ENCODE results near the gene HSPB6. TPM values are rescaled to one million over a fixed set of nuclear protein-coding genes. Genes with fewer than 3 reads are reported as not detected.

The HSPB6 gene
- total RNA-seq, 1 experiment from 2014 or later = 0.93 TPM

DNA sequence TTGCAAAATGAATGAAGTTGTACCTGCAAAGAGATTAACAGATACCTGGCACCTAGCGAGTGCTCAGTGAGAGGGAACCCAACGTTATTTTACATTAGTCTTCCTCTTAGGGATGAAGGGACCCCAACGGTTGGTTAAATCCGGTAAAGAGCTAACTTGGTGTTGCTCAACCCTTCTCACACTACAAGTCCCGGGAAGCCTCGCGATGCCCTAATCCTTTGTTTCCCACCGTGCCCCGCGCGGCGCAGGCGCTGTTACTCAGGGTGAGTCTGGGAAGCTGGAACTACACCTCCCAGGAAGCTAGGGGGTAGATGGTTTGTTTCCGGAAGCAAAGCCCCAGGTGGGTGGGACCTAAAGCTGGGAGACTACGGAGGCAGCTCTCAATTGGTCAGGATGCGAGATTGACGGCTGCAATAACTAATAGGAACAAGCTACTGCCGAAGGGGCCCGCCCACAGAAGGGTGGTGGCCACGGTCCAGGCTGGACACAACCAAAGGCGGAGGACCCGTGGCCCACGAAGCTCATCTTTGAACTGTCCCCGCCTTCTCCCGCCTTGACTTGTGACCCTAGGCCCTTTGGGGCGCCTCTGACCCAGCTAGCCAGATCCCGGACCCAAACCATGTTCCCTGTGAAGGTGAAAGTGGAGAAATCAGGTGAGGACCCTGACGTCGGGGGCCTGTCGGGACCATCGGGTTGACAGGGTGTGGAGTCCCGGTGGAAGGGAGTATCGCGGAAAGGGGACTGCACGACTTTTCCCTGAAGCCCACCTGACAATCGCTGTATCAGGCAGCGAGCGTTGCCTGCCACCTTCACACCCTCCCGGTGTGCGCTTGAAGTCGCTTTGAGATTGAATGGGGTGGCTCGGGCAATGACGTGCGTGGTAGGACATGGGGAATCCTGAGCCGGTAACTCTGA lies 8.5 kb downstream of the HSPB6 start, which contains the start of gene LIN37:
TSS of gene LIN37 (plus strand) at position 471 of the 915 bp plus-strand sequence. CDS start at position 620, 149 bp downstream.
- no peak within 1 kb of the TSS for H2AFZ ChIP-seq (ENCODE audit: low read depth, low read length, poor library complexity, severe bottlenecking)
- peak within 1 kb of the TSS; percentile 86 to 87 for H3K4me3 ChIP-seq (replicated peaks in 1 of 2; ENCODE audit: low read depth in 1 of 2, low read length in 2 of 2)
- H3K9ac ChIP-seq (ENCODE audit: low read length) = peak within 1 kb of the TSS; percentile 77
- POLR2A ChIA-PET = interaction anchor here (0.6 to 2.1 kb wide), 17 partner anchors 8 to 239 kb away, joined by 3 to 20 read pairs (median 4); partner anchors contain the start of genes COX6B1, HSPB6 and PROSER3
- RAD21 ChIA-PET (ENCODE audit: low non-redundant PET in 1 of 2, low total read pairs in 2 of 2, uncharacterized antibody in 2 of 2, unreplicated experiment in 2 of 2) = interaction anchor here in 1 of 2 experiments (0.6 to 0.9 kb wide), 2 partner anchors 8 to 9 kb away, joined by 3 to 6 read pairs; no protein-coding TSS in a partner anchor
- ATAC-seq = peak; percentile 81
- CTCF ChIA-PET = interaction anchor here (0.6 to 1.3 kb wide), 5 partner anchors 9 to 200 kb away, joined by 3 to 5 read pairs (median 3); partner anchors contain the start of gene PROSER3
- DNase-seq (ENCODE audit: low read depth, low spot score) = peak; percentile 99
- no peaks in the 10 kb centered on the region for H3K9me3 ChIP-seq (ENCODE audit: control insufficient read depth in 1 of 2, insufficient read depth in 1 of 2, low read depth in 1 of 2, low read length in 2 of 2)
- H3K27ac ChIP-seq (ENCODE audit: low read depth, low read length) = peak within 1 kb of the TSS; percentile 54
- TF ChIP-seq, protein P1, sequence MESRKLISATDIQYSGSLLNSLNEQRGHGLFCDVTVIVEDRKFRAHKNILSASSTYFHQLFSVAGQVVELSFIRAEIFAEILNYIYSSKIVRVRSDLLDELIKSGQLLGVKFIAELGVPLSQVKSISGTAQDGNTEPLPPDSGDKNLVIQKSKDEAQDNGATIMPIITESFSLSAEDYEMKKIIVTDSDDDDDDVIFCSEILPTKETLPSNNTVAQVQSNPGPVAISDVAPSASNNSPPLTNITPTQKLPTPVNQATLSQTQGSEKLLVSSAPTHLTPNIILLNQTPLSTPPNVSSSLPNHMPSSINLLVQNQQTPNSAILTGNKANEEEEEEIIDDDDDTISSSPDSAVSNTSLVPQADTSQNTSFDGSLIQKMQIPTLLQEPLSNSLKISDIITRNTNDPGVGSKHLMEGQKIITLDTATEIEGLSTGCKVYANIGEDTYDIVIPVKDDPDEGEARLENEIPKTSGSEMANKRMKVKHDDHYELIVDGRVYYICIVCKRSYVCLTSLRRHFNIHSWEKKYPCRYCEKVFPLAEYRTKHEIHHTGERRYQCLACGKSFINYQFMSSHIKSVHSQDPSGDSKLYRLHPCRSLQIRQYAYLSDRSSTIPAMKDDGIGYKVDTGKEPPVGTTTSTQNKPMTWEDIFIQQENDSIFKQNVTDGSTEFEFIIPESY (IDR thresholded peaks at IDR 0.05; ENCODE audit: extremely low read depth, insufficient replicate concordance, low read length) = peak; percentile 94
- peak; percentile 94; the same call in 1 of the 2 replicates for TF ChIP-seq ELF1 (IDR thresholded peaks at IDR 0.05; ENCODE audit: borderline replicate concordance, low read depth)
- peak; percentile 92 for TF ChIP-seq POLR2AphosphoS5 (IDR thresholded peaks at IDR 0.05; ENCODE audit: low read depth, low read length)
- peak; percentile 71 for TF ChIP-seq POLR2A (IDR thresholded peaks at IDR 0.05; ENCODE audit: borderline replicate concordance, extremely low read depth, insufficient read depth, insufficient read length)
- peak; percentile 31 for TF ChIP-seq YY1 (IDR thresholded peaks at IDR 0.05; ENCODE audit: extremely low read depth, insufficient replicate concordance, low read depth, low read length)
- TF ChIP-seq SP1 (IDR thresholded peaks at IDR 0.05; ENCODE audit: low read depth) = peak; percentile 99
- TF ChIP-seq RAD21 (IDR thresholded peaks at IDR 0.05; ENCODE audit: low read depth) = no peak
- TF ChIP-seq CBX3 (IDR thresholded peaks at IDR 0.05; ENCODE audit: low read depth) = no peak
- no peak; the same call in 1 of the 2 replicates for TF ChIP-seq SRF (IDR thresholded peaks at IDR 0.05; ENCODE audit: low read depth)
- TF ChIP-seq EGR1 (IDR thresholded peaks at IDR 0.05; ENCODE audit: low read depth) = peak; percentile 33; the same call in 1 of the 2 replicates
- TF ChIP-seq ZNF274 (IDR thresholded peaks at IDR 0.05; ENCODE audit: low read depth, low read length) = no peak
- peak within 1 kb of the TSS; percentile 90 for H3K4me2 ChIP-seq (ENCODE audit: low read length)
- intact Hi-C loops (cut with micrococcal nuclease) = no loop called here
- H3K36me3 ChIP-seq (ENCODE audit: control insufficient read depth in 1 of 2, insufficient read depth in 2 of 2, low read length in 2 of 2) = no peaks in the 10 kb centered on the region; a peak in 2 of 4 replicates
- H3K27me3 ChIP-seq (ENCODE audit: insufficient read depth, low read length) = no peaks in the 10 kb centered on the region
- no peaks in the 10 kb centered on the region for H3K9me2 ChIP-seq (ENCODE audit: insufficient read depth)
- H3K4me1 ChIP-seq (ENCODE audit: control insufficient read depth in 1 of 2, insufficient read depth in 2 of 2, low read length in 2 of 2) = peaks cover 20 to 29% of the 10 kb centered on the region in 2 experiments
- BruUV-seq (replicated peaks) = TSS peak; percentile 24
- no peaks in the 10 kb centered on the region for H4K20me1 ChIP-seq (ENCODE audit: insufficient read depth)
- peaks cover 19% of the 10 kb centered on the region for H3K79me2 ChIP-seq (ENCODE audit: insufficient read depth, low read length)
